ENCODE data around the gene C2CD2.

The C2CD2 gene

DNA sequence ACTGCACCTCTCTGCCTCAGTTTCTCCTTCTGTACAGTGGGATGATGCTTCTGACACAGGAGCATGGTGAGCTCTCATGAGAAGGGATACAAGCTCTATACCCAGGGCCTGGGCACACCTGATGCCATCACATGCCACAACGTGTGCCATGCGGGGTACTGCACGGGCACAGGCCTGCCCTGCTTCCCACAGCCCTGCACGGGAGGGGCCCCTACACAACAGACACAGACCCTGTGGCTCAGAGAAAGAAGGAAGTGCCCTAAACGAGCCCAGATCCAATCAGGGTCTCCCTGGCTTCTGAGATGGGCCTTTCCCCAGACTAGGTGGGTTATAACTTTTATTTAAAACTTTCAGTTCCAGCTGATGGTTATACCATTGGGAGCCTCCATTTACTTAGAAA lies 24.6 kb downstream of the C2CD2 start:
- TF ChIP-seq, protein P1, sequence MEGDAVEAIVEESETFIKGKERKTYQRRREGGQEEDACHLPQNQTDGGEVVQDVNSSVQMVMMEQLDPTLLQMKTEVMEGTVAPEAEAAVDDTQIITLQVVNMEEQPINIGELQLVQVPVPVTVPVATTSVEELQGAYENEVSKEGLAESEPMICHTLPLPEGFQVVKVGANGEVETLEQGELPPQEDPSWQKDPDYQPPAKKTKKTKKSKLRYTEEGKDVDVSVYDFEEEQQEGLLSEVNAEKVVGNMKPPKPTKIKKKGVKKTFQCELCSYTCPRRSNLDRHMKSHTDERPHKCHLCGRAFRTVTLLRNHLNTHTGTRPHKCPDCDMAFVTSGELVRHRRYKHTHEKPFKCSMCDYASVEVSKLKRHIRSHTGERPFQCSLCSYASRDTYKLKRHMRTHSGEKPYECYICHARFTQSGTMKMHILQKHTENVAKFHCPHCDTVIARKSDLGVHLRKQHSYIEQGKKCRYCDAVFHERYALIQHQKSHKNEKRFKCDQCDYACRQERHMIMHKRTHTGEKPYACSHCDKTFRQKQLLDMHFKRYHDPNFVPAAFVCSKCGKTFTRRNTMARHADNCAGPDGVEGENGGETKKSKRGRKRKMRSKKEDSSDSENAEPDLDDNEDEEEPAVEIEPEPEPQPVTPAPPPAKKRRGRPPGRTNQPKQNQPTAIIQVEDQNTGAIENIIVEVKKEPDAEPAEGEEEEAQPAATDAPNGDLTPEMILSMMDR (conservative IDR thresholded peaks at IDR 0.05; ENCODE audit: low read length): no peak
- no peak for DNase-seq (ENCODE audit: low read depth)
- no peak overlapping the region for H3K4me3 ChIP-seq (ENCODE audit: low read length)

DNA sequence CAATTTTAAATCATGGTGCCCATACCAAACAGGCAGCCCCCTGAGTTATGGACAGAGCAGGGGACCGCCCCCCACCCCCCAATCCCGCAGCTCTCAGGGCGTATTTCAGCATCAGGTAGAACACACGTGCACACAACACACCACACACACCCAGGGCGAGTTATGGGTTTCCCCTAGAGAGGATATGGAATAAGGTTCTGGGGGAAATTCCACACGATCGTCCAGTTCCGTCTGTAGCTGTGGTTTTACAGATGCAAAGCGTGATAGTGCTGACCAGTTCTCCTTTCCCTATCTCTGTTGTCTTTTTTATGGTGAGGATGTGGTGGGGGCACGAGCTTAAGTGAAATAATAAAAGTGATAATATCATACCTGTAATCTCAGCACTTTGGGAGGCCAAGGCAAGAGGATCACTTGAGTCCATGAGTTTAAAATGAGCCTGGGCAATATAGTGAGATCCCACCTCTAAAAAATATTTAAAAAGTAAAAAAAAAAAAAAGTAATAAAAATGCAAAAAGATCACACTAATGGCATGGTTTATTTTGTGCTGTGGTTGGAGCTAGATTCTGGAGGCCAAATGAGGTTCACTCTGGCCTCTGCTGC lies 25.1 kb downstream of the C2CD2 start:
- TF ChIP-seq, protein P1 (conservative IDR thresholded peaks at IDR 0.05; ENCODE audit: low read length): no peak
- no peak overlapping the region for H3K4me3 ChIP-seq (ENCODE audit: low read length)
- DNase-seq (ENCODE audit: low read depth): no peak

DNA sequence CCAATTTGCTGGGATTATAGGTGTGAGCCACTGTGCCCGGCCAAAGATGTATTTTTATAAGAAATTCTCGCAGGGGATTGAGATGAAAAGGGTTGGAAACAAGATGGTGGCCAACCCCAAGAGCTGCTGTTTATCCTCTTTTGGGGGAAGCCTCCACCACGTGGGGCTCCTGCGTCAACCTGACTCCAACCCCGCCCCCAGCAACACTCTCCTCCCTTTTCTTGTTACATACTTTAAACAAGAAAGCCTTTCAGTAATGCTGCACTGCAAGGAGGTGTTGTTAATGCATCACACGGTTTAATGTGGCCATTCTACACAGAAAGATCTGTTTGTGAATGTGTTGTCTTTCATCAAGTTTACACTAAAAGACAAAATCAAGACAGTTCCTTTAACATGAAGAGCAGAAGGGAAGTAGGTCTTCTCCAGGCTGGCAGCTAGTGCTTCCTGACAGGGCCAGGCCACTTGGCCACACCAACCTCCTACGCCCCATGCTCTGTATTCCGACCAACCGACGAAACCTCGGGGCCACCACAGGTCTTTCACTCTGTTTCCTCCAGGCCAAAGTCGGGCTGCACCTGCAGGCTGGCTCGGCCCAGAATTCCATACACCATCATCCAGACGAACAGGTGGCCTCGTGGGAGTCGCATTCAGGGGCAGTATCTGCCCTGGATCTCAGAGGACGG lies 25.9 kb downstream of the C2CD2 start:
- TF ChIP-seq, protein P1 (conservative IDR thresholded peaks at IDR 0.05; ENCODE audit: low read length): no peak
- no peak for DNase-seq (ENCODE audit: low read depth)
- no peak overlapping the region for H3K4me3 ChIP-seq (ENCODE audit: low read length)

DNA sequence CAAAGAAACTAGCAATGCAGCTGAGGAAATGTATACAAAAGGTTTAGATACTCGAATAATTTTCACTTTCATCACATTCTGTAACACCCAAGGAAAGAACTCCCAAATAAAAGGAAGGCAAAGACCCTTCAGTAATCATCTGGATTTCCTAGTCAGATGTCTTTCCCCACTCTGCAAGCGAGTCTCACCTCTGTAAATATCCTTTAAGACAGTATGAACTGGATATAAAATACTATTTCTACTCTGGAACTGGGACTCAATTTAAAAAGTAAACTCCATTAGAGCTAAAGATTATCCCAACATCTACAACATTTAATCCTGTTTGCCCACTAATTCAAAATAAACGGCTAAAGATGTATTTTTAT lies 27.0 kb downstream of the C2CD2 start:
- TF ChIP-seq, protein P1 (conservative IDR thresholded peaks at IDR 0.05; ENCODE audit: low read length): no peak
- DNase-seq (ENCODE audit: low read depth): no peak
- H3K4me3 ChIP-seq (ENCODE audit: low read length): peak overlapping the region; percentile 55

DNA sequence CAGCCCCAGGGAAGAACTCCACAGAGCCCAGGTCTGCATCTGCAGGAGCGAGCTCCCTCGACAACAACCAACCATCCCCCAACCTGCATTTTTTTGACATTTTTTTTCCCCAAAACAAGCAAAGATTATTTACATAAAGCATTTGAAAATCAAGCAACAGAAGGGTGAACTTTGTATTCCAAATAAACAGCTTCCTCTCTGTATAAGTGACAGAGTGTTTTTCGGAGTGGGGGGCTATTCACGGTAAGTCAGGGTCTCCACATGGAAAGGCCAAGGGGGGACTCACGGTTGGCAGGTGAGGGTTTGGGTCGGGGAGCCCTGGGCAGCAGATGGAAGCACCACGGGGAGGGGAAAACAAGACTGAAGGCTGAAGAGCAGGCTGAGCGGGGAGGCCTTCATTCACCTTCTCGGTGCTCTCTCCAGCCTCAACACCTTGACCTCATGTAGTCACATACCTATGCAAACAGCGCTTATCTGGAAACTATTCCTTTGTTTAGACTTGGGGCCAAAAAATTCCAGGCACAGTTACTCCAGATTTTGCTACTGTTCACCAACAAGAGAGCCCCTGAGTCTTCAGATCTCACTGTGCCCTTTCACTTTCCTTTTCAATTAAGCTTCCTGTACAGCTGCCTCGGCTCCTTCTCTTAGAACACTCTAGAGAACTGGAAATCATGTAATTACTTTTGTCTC lies 27.6 kb downstream of the C2CD2 start:
- peak; percentile 54 for DNase-seq (ENCODE audit: low read depth)
- H3K4me3 ChIP-seq (ENCODE audit: low read length): peak overlapping the region; percentile 55
- TF ChIP-seq, protein P1 (conservative IDR thresholded peaks at IDR 0.05; ENCODE audit: low read length): no peak

DNA sequence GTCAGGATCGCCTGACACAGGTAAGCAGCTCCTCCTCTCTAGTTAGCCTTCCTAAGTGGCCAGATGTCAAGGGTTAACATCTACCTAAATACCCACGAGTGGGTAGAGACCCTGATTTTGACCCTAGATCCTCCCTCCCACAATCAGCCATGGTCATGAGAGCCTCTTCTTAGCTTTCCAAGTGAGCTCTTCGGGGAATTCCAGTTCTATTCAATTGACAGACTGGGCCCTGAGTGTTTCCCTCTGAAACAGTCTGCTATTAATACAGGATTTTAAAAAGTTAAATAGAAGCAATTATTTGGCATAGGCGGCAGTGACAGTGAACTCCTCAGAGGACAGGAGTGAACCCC lies 28.1 kb downstream of the C2CD2 start:
- TF ChIP-seq, protein P1 (conservative IDR thresholded peaks at IDR 0.05; ENCODE audit: low read length): no peak
- no peak for DNase-seq (ENCODE audit: low read depth)
- H3K4me3 ChIP-seq (ENCODE audit: low read length): peak overlapping the region; percentile 55; the same call in 1 of the 2 replicates

DNA sequence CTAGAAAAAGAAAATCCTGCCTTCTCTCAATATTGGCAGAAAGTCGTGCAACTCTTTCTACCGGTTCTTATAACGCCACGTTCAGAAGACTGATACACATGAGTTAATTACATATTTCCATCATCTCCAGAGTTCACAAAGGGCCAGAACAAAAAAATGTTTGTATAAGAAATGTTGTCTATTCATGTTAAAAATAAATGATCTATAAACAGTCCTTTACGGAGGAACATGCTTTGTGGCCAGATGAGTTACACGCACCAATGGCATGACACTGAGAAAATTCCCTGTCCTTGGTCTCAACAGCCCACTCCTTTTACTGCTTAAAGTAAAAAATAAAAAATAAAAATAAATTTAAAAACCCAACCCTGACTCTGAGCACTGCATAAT lies 29.5 kb downstream of the C2CD2 start:
- TF ChIP-seq, protein P1 (conservative IDR thresholded peaks at IDR 0.05; ENCODE audit: low read length): no peak
- peak; percentile 33 for DNase-seq (ENCODE audit: low read depth)
- no peak overlapping the region for H3K4me3 ChIP-seq (ENCODE audit: low read length)

Measured in AG10803 (cell line).